Fibroblast of the conjunctiva (primary cell): ENCODE results near the gene GPR50.

ENCODE experiments used
- DNase-seq: peaks from one replicate; pipeline ENCODE4 v3.0.0-alpha.2; 2010; ENCODE audit warnings: low read depth

GPR50 gene

GRCh38 chrX:151176231-151176750, at the start of gene GPR50:
Gene GPR50, plus strand, starts transcription at chrX:151176584. Its CDS starts 138 bp downstream, at chrX:151176722.
- no peak for DNase-seq

GRCh38 chrX:151132531-151132930, 43.9 kb upstream of the GPR50 start:
- DNase-seq, result no peak

DNA sequence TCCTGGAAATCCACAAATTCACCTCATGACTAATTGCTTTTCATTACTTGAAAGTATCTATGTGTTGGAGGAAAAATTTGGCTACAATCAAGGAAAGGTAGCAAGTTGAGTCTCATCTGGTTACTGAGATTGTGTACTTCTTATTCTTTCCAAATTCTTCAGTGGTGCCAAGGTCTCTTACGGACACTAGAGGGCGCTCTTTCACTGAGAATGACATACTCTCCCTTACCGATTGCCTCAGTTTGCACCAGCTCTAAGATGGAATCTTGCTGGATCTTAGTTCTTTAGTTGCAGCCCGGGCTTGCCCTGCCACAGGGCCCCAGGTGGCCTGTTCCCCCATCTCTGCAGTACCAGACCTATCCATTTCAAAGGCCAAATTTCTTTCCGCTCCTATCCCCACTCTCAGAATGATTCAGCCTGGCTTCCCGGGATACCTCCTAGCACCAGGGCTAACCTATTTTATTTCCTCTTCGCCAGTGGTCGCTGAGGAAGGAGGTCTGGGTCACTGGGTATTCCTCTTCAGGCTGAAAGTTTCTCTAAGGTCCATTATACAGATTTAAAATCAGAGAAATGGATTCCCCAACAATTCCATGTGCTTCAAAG, 24.6 kb upstream of the GPR50 start:
- DNase-seq, result peak; percentile 39

- DNase-seq, result peak; percentile 5
These were observed 23.3 kb upstream of the GPR50 start for GRCh38 chrX:151153086-151153485.

- no peak for DNase-seq
These were observed 22.7 kb upstream of the GPR50 start for GRCh38 chrX:151153667-151154066.

- no peak for DNase-seq
These were observed 21.1 kb upstream of the GPR50 start for GRCh38 chrX:151155234-151155633.

GRCh38 chrX:151161690-151162089, 14.7 kb upstream of the GPR50 start:
- no peak for DNase-seq

GRCh38 chrX:151167791-151168345, 8.5 kb upstream of the GPR50 start:
- no peak for DNase-seq

- no peak for DNase-seq
These were observed 6.6 kb upstream of the GPR50 start for GRCh38 chrX:151169783-151170182.

DNA sequence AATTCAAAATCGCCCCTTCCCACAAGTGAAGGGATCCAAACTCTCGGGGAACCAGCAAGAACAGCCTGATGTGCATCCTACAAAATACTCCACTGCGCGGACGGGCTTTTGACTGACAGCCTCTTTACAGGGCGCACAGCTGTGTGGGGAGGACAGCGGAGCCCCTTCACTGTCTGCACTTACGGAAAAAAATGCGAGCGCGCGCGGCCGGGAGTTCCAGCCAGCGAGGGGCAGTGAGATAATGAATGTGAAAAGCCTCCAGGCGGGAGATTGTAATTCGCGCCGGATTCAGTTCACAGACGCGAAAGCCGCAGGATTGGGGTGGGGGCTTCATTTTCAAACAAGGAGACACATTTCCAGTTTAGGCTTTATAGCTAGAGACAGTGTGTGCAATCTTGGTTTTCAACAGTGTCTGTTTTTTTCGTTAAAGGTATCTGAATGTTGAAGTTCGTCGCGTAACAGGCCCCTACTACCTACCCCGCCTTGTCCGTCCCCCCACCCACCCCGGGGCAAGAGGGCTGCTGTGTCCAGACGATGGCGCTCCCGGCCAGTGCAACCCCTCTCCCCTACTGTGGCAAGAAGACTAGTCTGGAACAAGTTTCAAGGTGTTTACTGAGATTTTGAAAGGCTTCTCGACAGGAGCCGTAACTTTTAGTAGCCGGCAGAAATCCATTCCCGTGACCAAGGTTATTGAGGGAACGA, 1.7 kb upstream of the GPR50 start:
- DNase-seq, result no peak

- DNase-seq, result no peak
These were observed 911 bp upstream of the GPR50 start for GRCh38 chrX:151175283-151176062.

- no peak for DNase-seq
These were observed 1.0 kb downstream of the GPR50 start for GRCh38 chrX:151177141-151178027.

DNA sequence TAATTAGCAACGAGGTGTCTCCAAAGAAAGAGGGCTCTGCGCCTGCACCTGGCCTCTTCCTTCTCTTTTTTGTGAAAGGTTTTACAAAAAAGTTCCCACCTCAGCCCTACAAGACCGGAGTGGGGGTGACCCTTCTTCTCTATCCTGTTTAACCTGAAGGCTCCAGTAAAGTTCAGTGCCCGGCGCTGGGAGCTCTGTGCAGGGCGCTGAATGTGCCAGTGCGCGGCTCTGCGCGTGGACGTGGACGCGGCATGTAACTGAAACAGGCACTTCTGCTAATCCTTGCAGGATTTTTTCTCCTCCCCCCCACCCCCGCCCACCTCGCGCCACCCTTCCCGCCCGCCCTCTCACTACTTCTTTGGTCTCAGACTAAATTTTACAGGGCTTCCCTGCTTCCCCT, 2.4 kb downstream of the GPR50 start:
- no peak for DNase-seq

DNA sequence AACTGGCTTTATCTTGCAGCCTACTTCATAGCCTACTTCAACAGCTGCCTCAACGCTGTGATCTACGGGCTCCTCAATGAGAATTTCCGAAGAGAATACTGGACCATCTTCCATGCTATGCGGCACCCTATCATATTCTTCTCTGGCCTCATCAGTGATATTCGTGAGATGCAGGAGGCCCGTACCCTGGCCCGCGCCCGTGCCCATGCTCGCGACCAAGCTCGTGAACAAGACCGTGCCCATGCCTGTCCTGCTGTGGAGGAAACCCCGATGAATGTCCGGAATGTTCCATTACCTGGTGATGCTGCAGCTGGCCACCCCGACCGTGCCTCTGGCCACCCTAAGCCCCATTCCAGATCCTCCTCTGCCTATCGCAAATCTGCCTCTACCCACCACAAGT, 4.0 kb downstream of the GPR50 start:
- no peak for DNase-seq

DNA sequence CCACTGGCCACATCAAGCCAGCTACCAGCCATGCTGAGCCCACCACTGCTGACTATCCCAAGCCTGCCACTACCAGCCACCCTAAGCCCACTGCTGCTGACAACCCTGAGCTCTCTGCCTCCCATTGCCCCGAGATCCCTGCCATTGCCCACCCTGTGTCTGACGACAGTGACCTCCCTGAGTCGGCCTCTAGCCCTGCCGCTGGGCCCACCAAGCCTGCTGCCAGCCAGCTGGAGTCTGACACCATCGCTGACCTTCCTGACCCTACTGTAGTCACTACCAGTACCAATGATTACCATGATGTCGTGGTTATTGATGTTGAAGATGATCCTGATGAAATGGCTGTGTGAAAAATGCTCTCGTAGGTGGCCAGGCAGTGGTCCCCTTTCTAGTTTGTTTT, 4.7 kb downstream of the GPR50 start:
- no peak for DNase-seq

DNA sequence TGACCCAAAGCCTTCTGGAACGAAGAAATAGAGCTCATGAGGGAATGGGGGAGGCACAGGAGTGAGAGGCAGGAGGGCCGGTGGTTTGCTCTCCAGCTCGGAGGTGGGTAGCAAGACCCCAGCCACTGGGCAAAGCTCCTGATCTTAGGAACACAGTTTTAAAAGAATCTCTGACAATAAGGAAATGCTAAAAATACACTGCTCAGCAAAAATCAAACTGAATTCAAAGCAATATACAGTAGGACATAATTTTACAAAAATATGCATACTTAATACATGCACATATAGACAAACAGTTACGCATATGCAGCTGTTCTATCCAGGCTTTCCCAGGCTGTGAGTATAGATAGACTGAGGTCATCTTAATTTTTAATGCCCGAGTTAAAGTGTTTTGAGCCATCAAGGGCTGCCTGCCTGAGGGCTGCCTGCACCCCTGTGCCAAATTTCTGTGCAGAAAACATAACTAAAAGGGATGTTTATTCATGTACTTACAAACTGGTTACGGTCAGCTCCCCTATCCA, 6.9 kb downstream of the GPR50 start:
- DNase-seq, result no peak

DNA sequence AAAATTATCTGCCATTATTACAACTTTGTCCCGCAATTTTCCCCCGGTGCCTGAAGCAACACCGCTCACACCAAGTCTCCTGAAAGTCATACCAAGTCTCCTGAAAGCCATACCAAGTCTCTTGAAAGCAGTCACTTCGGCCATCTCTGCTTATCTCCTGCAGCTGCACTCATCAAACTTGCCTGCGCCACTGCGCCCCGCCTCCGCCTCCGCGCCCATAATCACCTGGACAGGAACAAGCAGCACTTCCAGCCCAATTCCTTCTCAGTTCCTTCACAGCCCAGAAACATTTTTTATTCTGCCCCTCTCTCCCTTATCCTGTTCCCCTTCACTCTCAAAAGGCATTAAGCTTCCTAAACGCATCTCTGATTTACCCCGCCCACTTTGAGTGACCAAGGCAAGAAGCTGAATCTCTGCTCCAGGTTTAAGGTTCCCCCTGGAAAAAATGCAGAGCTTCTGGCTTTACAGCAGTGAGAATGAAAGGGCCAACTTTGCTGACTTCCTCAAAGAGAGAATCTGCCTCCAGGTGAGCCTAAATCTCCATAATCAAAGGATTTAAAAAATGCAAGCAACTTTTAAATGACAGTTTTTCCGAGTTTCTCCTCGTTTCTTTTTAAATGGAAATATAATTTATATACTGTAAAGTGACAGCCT, 7.7 kb downstream of the GPR50 start:
- DNase-seq, result no peak

GRCh38 chrX:151184705-151185104, 8.3 kb downstream of the GPR50 start:
- no peak for DNase-seq

DNA sequence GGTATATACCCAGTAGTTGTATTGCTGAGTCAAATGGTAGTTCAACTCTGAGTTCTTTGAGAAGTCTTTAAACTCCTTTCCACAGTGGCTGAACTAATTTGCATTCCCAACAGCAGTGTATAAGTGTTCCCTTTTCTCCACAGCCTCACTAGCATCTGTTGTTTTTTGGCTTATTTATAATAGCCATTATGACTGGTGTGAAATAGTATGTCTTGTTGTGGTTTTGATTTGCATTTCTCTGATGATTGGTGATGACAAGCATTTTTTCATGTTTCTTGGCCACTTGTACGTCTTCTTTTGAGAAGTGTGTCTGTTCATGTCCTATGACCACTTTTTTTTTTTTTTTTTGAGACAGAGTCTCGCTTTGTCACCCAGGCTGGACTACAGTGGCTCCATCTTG, 30.5 kb downstream of the GPR50 start:
- no peak for DNase-seq

GRCh38 chrX:151225843-151226242, 49.5 kb downstream of the GPR50 start:
- no peak for DNase-seq

DNA sequence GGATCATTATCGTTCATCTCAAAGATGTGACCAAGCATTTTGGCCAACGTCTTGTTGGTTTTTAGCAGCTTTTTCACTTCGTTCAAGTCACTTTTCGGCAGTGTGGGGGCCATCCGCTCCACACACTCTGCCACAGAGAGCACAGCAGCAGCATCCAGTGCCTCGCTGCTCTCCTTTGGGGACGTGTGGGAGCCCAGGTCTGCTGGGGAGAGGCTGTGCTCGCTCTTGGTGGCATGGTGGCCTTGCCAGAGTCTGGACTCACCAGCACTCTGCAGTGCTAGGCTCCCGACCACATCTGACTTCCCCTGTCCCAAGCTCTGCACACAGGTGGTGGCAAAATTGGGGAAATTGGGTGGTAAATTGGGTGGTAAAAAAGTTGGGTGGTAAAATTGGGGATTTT, 50.6 kb downstream of the GPR50 start:
- no peak for DNase-seq
